T-cell (primary cell): ENCODE results near the gene FIGNL2. TPM values are rescaled to one million over a fixed set of nuclear protein-coding genes. Genes with fewer than 3 reads are reported as not detected.

Experiments used
- ATAC-seq, 4 experiments: fragments of 200-7000 bp in 3 of 4; fragments of 150-1000 bp in 1 of 4; cut with Tn5 transposase; replicated peaks in 1 of 4; 1 replicate in 3 of 4; 2 replicates in 1 of 4; pipeline ENCODE4 v1.10.0; 2021; ENCODE audit warnings: moderate library complexity in 3 of 4, mild to moderate bottlenecking in 2 of 4, moderate number of reproducible peaks in 1 of 4
- CTCF ChIA-PET, 2 donors: fragments of 300-600 bp; sonication (Branson Sonifier 250); formaldehyde crosslinking; loops; one replicate each; lab custom pipeline; 2022; ENCODE audit warnings: antibody characterized with exemption in 2 of 2; lab: Charles Lee
- POLR2A ChIA-PET, 2 donors: fragments of 300-600 bp; sonication (Branson Sonifier 250); formaldehyde crosslinking; loops; one replicate each; lab custom pipeline; 2022; ENCODE audit warnings: antibody characterized with exemption in 2 of 2; lab: Charles Lee
- DNase-seq, 35 experiments: peaks; one replicate each; pipeline versions ENCODE4 v3.0.0 to v3.0.0-alpha.2; 2013 to 2023
- H3K27ac ChIP-seq: one replicate; pipeline ENCODE4 v1.5.1; 2013; ENCODE audit warnings: low read length
- H3K27me3 ChIP-seq, 2 experiments: replicated peaks in 1 of 2; 1 replicate in 1 of 2; 2 replicates in 1 of 2; pipeline versions ENCODE4 v1.6.1 to v1.7.0; 2013; ENCODE audit warnings: low read length in 1 of 2, mixed read lengths in 1 of 2; ENCODE audit not compliant: control insufficient read depth in 2 of 2, insufficient read depth in 2 of 2; ENCODE audit errors: extremely low read depth in 1 of 2
- H3K36me3 ChIP-seq, 2 donors: 1 replicate in 1 of 2; 2 replicates in 1 of 2; pipeline versions ENCODE4 v1.6.1 to v1.7.0; 2013; ENCODE audit warnings: low read length in 1 of 2; ENCODE audit not compliant: control insufficient read depth in 2 of 2, insufficient read depth in 1 of 2; ENCODE audit errors: extremely low read depth in 1 of 2
- H3K4me1 ChIP-seq, 2 experiments: 1 replicate in 1 of 2; 2 replicates in 1 of 2; pipeline versions ENCODE4 v1.6.1 to v1.7.0; 2013; ENCODE audit warnings: low read length in 2 of 2, mixed read lengths in 1 of 2; ENCODE audit not compliant: insufficient read depth in 2 of 2, control insufficient read depth in 1 of 2; ENCODE audit errors: extremely low read depth in 1 of 2
- H3K4me3 ChIP-seq, 2 donors: 1 replicate in 1 of 2; 2 replicates in 1 of 2; pipeline versions ENCODE4 v1.5.1 to v1.7.0; 2013; ENCODE audit warnings: mild to moderate bottlenecking in 2 of 2, low read length in 1 of 2, moderate library complexity in 1 of 2; ENCODE audit not compliant: control insufficient read depth in 1 of 2; ENCODE audit errors: extremely low read depth in 1 of 2
- H3K9me3 ChIP-seq: 2 replicates; pipeline ENCODE4 v1.7.0; 2013
- H3K27ac Mint-ChIP-seq, 2 donors: one replicate each; pipeline ENCODE4 v1.8.0; 2020 to 2021; ENCODE audit warnings: mild to moderate bottlenecking in 2 of 2, mixed read lengths in 2 of 2
- H3K27me3 Mint-ChIP-seq, 2 donors: one replicate each; pipeline ENCODE4 v1.8.0; 2021 to 2022; ENCODE audit warnings: mixed read lengths in 2 of 2
- H3K36me3 Mint-ChIP-seq: one replicate; pipeline ENCODE4 v1.8.0; 2021; ENCODE audit warnings: mixed read lengths
- H3K4me1 Mint-ChIP-seq, 3 donors: one replicate each; pipeline ENCODE4 v1.8.0; 2020 to 2022; ENCODE audit warnings: mixed read lengths in 3 of 3, mild to moderate bottlenecking in 1 of 3
- H3K4me3 Mint-ChIP-seq, 3 donors: one replicate each; pipeline ENCODE4 v1.8.0; 2020 to 2022; ENCODE audit warnings: mild to moderate bottlenecking in 3 of 3, mixed read lengths in 3 of 3, moderate library complexity in 3 of 3
- H3K9me3 Mint-ChIP-seq, 3 donors: one replicate each; pipeline ENCODE4 v1.8.0; 2020 to 2022; ENCODE audit warnings: mixed read lengths in 3 of 3
- WGBS: methylation state at CpG from one replicate; pipeline ENCODE4 v1.1.5; 2013; ENCODE audit warnings: missing lambda C conversion rate; ENCODE audit not compliant: insufficient coverage; 5-methylcytosine and 5-hydroxymethylcytosine counted together
- total RNA-seq, 35 experiments: library from RNA in 6 of 35; stranded (reverse) in 6 of 35; fragments of 120-200 nt in 1 of 35; gene quantifications; one replicate each; pipeline versions ENCODE4 v1.2.1 to v1.2.4 and lab custom pipeline; 2013 to 2026

Gene FIGNL2
- total RNA-seq, 5 donors from 2014 or later (not counting 1 experiment from before 2014, with no cell fraction given) = 1.3 to 2.0 (median 1.6) TPM

DNA sequence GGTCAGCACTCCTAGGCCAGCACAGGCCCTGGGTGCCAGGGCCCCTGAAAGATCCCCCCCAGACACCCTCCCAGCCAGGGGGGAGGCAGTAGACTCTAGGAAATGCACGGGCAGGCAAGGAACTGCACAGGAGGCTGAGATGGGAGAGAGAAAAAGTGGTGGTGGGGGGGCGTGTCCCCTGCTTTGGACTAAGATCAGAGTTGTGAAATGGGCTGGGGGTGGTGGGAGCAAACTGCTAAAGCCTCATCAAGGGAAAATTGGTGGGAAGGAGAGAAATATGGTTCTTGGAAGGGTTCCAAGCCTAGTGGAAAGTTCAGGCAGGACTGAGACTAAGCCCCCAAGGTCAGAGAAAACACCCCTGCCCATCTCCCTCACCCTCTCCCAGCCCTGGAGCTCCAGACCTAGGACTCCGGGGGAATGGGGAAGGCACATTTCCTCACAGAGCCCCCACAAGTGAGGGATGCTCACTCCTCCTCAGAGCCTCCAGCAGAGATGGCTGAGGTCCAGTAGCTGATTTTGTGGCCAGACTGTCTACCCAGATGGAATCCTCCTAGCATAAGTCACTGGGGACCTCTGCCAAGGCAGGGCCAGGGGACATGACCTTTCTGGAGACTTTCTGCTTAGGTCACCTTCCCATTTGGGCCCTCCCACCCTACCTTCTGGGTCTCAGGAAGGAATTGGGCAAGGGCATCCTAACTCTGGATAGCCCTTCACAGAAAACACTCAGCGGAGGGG is 29.8 kb downstream of the FIGNL2 start:
- ChIA-PET CTCF (interaction anchor here in 1 of 2 donors (0.8 kb wide), 1 partner anchor 398 kb away, joined by 3 read pairs; no protein-coding TSS in a partner anchor), POLR2A (no interaction called here)
- DNase-seq (no peak), ATAC-seq (no peak)
- WGBS = 70% methylated on average over 2 of the region's 4 CpGs
- no peak overlapping the region for H3K4me3 Mint-ChIP-seq
- Histone ChIP-seq H3K4me3 (no peak overlapping the region), H3K4me1 (peaks cover 8 to 34% of the 10 kb centered on the region in 2 experiments), H3K36me3 (no peaks in the 10 kb centered on the region), H3K27ac (no peak overlapping the region), H3K27me3 (peaks cover 0 to 20% of the 10 kb centered on the region in 2 experiments), H3K9me3 (no peaks in the 10 kb centered on the region)
- peaks cover 0 to 5% of the 10 kb centered on the region in 2 donors for H3K27me3 Mint-ChIP-seq
- no peaks in the 10 kb centered on the region for H3K36me3 Mint-ChIP-seq
- H3K27ac Mint-ChIP-seq = no peak overlapping the region
- H3K4me1 Mint-ChIP-seq = peaks cover 19 to 35% (median 31%) of the 10 kb centered on the region in 3 donors
- H3K9me3 Mint-ChIP-seq = no peaks in the 10 kb centered on the region

DNA sequence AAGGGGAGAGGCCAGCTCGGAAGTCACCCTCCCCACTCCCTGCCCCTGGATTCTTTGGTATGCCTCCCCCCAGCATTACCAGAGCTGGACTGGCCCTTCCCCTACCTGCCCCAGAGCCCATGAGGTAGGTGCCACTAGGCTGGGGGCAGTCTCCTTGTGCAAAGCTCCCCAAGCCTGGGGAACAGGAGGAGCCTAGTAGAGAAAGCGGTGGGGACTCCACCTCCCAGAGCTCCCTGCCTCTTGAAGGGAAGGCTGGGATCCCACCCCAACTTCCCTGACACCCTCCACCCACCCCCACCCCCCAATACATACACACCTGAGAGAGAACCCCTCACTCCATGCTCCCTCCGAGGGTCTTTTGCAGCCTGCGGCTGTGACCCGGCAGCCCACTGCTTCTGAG is 30.4 kb downstream of the FIGNL2 start:
- Histone ChIP-seq H3K27me3 (peaks cover 0 to 26% of the 10 kb centered on the region in 2 experiments), H3K9me3 (no peaks in the 10 kb centered on the region), H3K36me3 (no peaks in the 10 kb centered on the region), H3K4me3 (no peak overlapping the region), H3K4me1 (peaks cover 9 to 38% of the 10 kb centered on the region in 2 experiments), H3K27ac (no peak overlapping the region)
- Mint-ChIP-seq H3K27ac (no peak overlapping the region), H3K36me3 (no peaks in the 10 kb centered on the region), H3K9me3 (no peaks in the 10 kb centered on the region), H3K4me3 (no peak overlapping the region), H3K4me1 (peaks cover 12 to 30% (median 27%) of the 10 kb centered on the region in 3 donors), H3K27me3 (peaks cover 0 to 5% of the 10 kb centered on the region in 2 donors)
- ATAC-seq = no peak
- no peak for DNase-seq
- ChIA-PET POLR2A (no interaction called here), CTCF (no interaction called here)
- WGBS = 92% methylated on average over 2 of the region's 5 CpGs

DNA sequence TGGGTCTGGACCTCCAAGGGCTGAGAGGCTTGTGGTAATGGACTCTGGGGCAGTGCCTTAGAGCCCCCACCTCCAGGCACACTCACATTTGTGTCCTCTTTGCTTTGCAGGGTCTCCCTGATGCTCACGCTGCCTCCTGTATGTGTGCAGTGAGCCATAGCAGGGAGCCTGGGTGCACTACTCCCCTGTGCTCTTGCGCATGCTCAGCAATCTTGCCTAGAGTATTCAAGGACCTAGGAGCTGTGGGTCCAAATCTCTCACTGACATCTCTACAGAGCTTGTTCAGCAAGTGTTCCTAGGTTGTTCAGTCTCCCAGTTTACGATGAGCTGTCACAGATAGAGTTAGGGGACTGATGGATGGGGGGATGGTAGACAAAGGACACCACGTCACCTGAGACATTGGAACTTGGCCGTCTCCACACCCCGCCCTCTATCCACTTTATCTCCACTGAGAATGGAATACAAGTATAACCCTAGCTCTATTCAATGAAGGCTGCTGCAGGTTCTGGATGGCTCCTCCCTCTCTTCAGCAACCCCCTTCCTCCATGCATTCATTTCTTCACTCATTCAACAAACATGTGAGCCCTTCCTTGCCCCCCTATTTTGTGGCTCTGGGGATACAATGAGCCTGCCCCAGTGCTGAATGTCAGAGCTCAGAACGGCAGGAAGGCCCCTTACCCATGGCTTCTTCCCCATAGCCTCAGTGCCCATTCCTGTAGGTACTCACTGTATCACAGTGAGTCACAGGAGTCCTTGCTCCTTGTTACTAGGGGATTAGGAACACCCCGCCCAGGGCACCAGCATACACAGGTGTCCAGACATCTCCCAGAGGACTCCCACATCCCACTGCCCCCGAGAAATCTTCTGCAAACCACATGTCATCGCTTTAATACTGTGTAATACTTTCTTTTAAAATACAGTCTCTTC is 31.2 kb downstream of the FIGNL2 start:
- Histone ChIP-seq H3K9me3 (no peaks in the 10 kb centered on the region), H3K36me3 (no peaks in the 10 kb centered on the region), H3K27me3 (peaks cover 0 to 30% of the 10 kb centered on the region in 2 experiments), H3K4me3 (no peak overlapping the region), H3K27ac (no peak overlapping the region), H3K4me1 (peaks cover 9 to 37% of the 10 kb centered on the region in 2 experiments)
- POLR2A ChIA-PET = no interaction called here
- DNase-seq (no peak), ATAC-seq (no peak)
- CTCF ChIA-PET = no interaction called here
- Mint-ChIP-seq H3K36me3 (no peaks in the 10 kb centered on the region), H3K4me1 (peaks cover 9 to 22% (median 20%) of the 10 kb centered on the region in 3 donors), H3K4me3 (peak overlapping the region in 1 of 3 donors; percentile 6), H3K9me3 (no peaks in the 10 kb centered on the region), H3K27ac (no peak overlapping the region), H3K27me3 (peaks cover 0 to 5% of the 10 kb centered on the region in 2 donors)
- WGBS = 87% methylated on average over 6 of the region's 10 CpGs

DNA sequence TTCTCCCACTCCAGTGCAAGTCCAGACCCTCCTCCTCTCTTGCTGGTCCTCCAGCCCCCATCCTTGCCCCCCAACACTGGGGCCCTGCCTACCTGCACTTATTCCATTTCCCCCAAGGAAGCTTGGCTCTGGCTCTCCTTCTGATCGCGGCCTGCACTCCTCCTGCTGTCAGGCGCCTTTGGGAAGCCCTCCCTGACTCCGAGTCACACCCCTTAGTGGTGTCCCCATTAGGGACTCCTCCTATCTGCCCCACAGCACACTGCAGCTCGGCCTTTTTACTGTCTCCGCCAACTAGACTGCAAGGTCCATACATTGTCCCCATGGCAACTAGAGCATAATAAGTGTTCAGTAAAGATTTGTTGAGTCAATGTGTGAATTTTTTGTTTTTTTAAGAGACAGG is 32.9 kb downstream of the FIGNL2 start:
- Mint-ChIP-seq H3K36me3 (no peaks in the 10 kb centered on the region), H3K27ac (peak overlapping the region in 1 of 2 donors; percentile 77), H3K9me3 (no peaks in the 10 kb centered on the region), H3K4me3 (peak overlapping the region; percentile 75 to 84 (median 78)), H3K27me3 (peaks cover 0 to 5% of the 10 kb centered on the region in 2 donors), H3K4me1 (peaks cover 9 to 18% (median 18%) of the 10 kb centered on the region in 3 donors)
- ChIA-PET POLR2A (no interaction called here), CTCF (no interaction called here)
- ATAC-seq (no peak), DNase-seq (no peak)
- Histone ChIP-seq H3K4me1 (peaks cover 9 to 28% of the 10 kb centered on the region in 2 experiments), H3K27ac (no peak overlapping the region), H3K9me3 (no peaks in the 10 kb centered on the region), H3K27me3 (peaks cover 0 to 30% of the 10 kb centered on the region in 2 experiments), H3K36me3 (no peaks in the 10 kb centered on the region), H3K4me3 (no peak overlapping the region)
- 93% methylated on average over 4 of the region's 6 CpGs for WGBS

DNA sequence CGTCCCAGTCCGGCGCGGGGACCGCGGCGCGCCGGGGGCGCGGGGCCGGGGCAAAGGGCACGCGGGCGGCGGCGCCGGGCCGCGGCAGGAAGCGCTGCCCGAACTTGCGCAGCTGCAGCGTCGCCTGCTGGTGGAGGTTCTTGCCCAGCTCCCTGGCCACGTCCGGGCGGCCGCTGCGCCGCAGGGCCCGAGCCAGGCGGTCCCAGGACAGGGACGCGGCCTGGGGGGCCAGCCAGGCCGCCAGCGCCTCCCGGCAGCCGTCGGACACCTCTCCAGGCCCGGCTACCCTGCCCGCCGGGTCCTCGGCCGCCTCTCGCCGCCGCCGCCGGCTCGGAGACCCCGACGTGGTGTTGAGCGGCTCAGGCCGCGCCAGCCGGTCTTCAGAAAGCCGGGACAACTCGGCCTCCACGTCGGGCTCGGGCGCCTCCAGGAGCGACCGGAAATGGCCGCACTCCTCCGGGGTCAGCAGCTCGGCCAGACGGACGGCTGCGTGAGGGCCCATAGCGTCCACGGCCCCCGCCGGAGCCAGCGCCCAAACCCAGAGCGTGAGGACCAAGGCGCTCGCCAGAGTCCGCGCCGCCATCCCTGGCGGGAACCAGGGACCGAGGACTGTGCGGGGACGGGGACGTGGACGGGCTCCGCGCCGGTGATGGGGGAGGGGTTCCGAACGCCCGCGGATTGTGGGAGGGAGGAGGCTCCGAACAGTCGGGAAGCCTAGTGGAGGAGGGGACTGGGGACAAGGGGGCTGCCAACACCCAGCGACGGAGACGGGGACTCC is 34.0 kb downstream of the FIGNL2 start:
- H3K27ac ChIP-seq = no peak overlapping the region
- DNase-seq (peak in 34 of 35 experiments; percentile 27 to 82 (median 56)), ATAC-seq (peak; percentile 93 to 94 (median 94))
- Mint-ChIP-seq H3K4me1 (peaks cover 9 to 12% (median 12%) of the 10 kb centered on the region in 3 donors), H3K27ac (peak overlapping the region in 1 of 2 donors; percentile 58), H3K36me3 (no peaks in the 10 kb centered on the region), H3K9me3 (no peaks in the 10 kb centered on the region), H3K27me3 (peaks cover 0 to 5% of the 10 kb centered on the region in 2 donors), H3K4me3 (peak overlapping the region; percentile 75 to 84 (median 78))
- H3K9me3 ChIP-seq = no peaks in the 10 kb centered on the region
- WGBS = 7% methylated on average over 100 of the region's 100 CpGs
- peak overlapping the region; percentile 40 to 66 for H3K4me3 ChIP-seq
- CTCF ChIA-PET = interaction anchor here in 1 of 2 donors (0.6 to 1.0 kb wide), 3 partner anchors 9 to 1730 kb away, joined by 3 to 5 read pairs (median 3); no protein-coding TSS in a partner anchor
- H3K4me1 ChIP-seq = peaks cover 4 to 19% of the 10 kb centered on the region in 2 experiments
- H3K36me3 ChIP-seq = no peaks in the 10 kb centered on the region
- H3K27me3 ChIP-seq = peaks cover 0 to 30% of the 10 kb centered on the region in 2 experiments
- POLR2A ChIA-PET = interaction anchor here in 1 of 2 donors (0.8 kb wide), 1 partner anchor 230 kb away, joined by 3 read pairs; no protein-coding TSS in a partner anchor
